Uterus (tissue), 2 donors: ENCODE measurements around the gene RAD51B.

Experiments
- CTCF ChIP-seq, 4 experiments: fragments of 200-600 bp in 2 of 4; fragments of 450-650 bp in 2 of 4; sonication (generic) in 2 of 4; IDR thresholded peaks; one replicate each; pipeline ENCODE4 v1.5.1; 2016 to 2019; ENCODE audit warnings: antibody characterized with exemption in 4 of 4, mild to moderate bottlenecking in 2 of 4, moderate library complexity in 1 of 4
- POLR2A ChIP-seq, 2 donors: fragments of 450-650 bp; IDR thresholded peaks; one replicate each; pipeline ENCODE4 v1.6.1; 2016; ENCODE audit warnings: antibody characterized with exemption in 2 of 2, mild to moderate bottlenecking in 1 of 2, moderate library complexity in 1 of 2

GRCh38 chr14:67817750-67818438 is 1.7 kb upstream of the RAD51B start:
- TF ChIP-seq CTCF (IDR thresholded peaks at IDR 0.05) (no peak), POLR2A (IDR thresholded peaks at IDR 0.05) (no peak)
